Erythroblast (primary cell): ENCODE measurements around the gene PPFIBP1.

Experiments
- DNase-seq, 2 experiments: peaks; one replicate each; lab custom pipeline; 2025; lab: John Stamatoyannopoulos, UW
- GATA1 ChIP-seq: IDR thresholded peaks from 2 replicates; pipeline ENCODE4 v1.6.1; 2011; ENCODE audit warnings: low read depth, mild to moderate bottlenecking, control low read depth, low read length, moderate library complexity
- POLR2A ChIP-seq: IDR thresholded peaks from 2 replicates; pipeline ENCODE4 v1.6.1; 2011; ENCODE audit warnings: mild to moderate bottlenecking, low read length

Gene PPFIBP1

GRCh38 chr12:27674989-27675388 lies 151.0 kb downstream of the PPFIBP1 start:
- no peak for TF ChIP-seq GATA1
- TF ChIP-seq POLR2A, result no peak
- DNase-seq, result no peak

- TF ChIP-seq POLR2A (no peak), GATA1 (no peak)
- no peak for DNase-seq
These were observed 156.6 kb downstream of the PPFIBP1 start for GRCh38 chr12:27680619-27681018.

- TF ChIP-seq GATA1 (no peak), POLR2A (no peak)
- DNase-seq, result no peak
These were observed 158.5 kb downstream of the PPFIBP1 start for GRCh38 chr12:27682534-27682933.

GRCh38 chr12:27685274-27685673 lies 161.3 kb downstream of the PPFIBP1 start:
- no peak for DNase-seq
- TF ChIP-seq POLR2A (no peak), GATA1 (no peak)

- no peak for TF ChIP-seq GATA1
- no peak for TF ChIP-seq POLR2A
- DNase-seq, result no peak
These were observed 162.1 kb downstream of the PPFIBP1 start for GRCh38 chr12:27686147-27686546.

GRCh38 chr12:27688671-27689070 lies 164.7 kb downstream of the PPFIBP1 start:
- TF ChIP-seq GATA1 (no peak), POLR2A (no peak)
- DNase-seq, result no peak

GRCh38 chr12:27689558-27690180 lies 165.7 kb downstream of the PPFIBP1 start:
- TF ChIP-seq POLR2A (no peak), GATA1 (no peak)
- DNase-seq, result no peak

GRCh38 chr12:27693403-27693802 lies 169.4 kb downstream of the PPFIBP1 start:
- no peak for TF ChIP-seq POLR2A
- no peak for TF ChIP-seq GATA1
- DNase-seq, result no peak

- DNase-seq, result no peak
- TF ChIP-seq GATA1, result no peak
- no peak for TF ChIP-seq POLR2A
These were observed 171.7 kb downstream of the PPFIBP1 start for GRCh38 chr12:27695556-27696292.

GRCh38 chr12:27696293-27696652 lies 172.3 kb downstream of the PPFIBP1 start, which contains the start of gene REP15:
TSS of gene REP15 (plus strand) at chr12:27696447. CDS start at chr12:27696563, 116 bp downstream.
- TF ChIP-seq GATA1 (no peak), POLR2A (no peak)

GRCh38 chr12:27696864-27697564 lies 173.0 kb downstream of the PPFIBP1 start:
- no peak for TF ChIP-seq POLR2A
- TF ChIP-seq GATA1, result no peak

More at GRCh38 chr12:27696293-27696652, 172.3 kb downstream of the PPFIBP1 start, which contains the start of gene REP15:
- DNase-seq, result no peak

GRCh38 chr12:27703720-27704452 lies 179.9 kb downstream of the PPFIBP1 start:
- DNase-seq, result peak; percentile 81 to 91
- TF ChIP-seq POLR2A, result no peak
- TF ChIP-seq GATA1, result no peak

More at GRCh38 chr12:27696864-27697564, 173.0 kb downstream of the PPFIBP1 start:
- DNase-seq, result no peak

GRCh38 chr12:27705263-27705662 lies 181.3 kb downstream of the PPFIBP1 start:
- no peak for DNase-seq

More at GRCh38 chr12:27705263-27705662, 181.3 kb downstream of the PPFIBP1 start:
- no peak for TF ChIP-seq GATA1
- TF ChIP-seq POLR2A, result no peak
